GM23338 (cell line): Measurements from ENCODE around the gene LSM2. TPM values are rescaled to one million over a fixed set of nuclear protein-coding genes. Genes with fewer than 3 reads are reported as not detected.

Experiments
- ATAC-seq: fragments of 200-7000 bp; cut with Tn5 transposase; 3 replicates; pipeline ENCODE4 v1.9.1; 2020
- DNase-seq: peaks from one replicate; pipeline ENCODE4 v3.0.0-alpha.2; 2015; ENCODE audit warnings: low spot score
- H2AFZ ChIP-seq: fragments of 200-600 bp; sonication (generic); 2 replicates; pipeline ENCODE4 v1.8.0; 2016; ENCODE audit warnings: antibody characterized with exemption, mild to moderate bottlenecking, moderate library complexity
- H3F3A ChIP-seq: fragments of 200-600 bp; sonication (generic); replicated peaks from 2 replicates; pipeline ENCODE4 v1.8.0; 2017; ENCODE audit warnings: antibody characterized with exemption, mixed run types, low read depth
- H3K27ac ChIP-seq: fragments of 200-600 bp; sonication (generic); 2 replicates; pipeline ENCODE4 v1.6.1; 2016; ENCODE audit warnings: low read depth
- H3K27me3 ChIP-seq: fragments of 200-600 bp; sonication (generic); 2 replicates; pipeline ENCODE4 v1.8.0; 2016; ENCODE audit warnings: mild to moderate bottlenecking, mixed run types, moderate library complexity; ENCODE audit not compliant: insufficient read depth
- H3K36me3 ChIP-seq: fragments of 200-600 bp; sonication (generic); 2 replicates; pipeline ENCODE4 v1.8.0; 2016; ENCODE audit warnings: mild to moderate bottlenecking; ENCODE audit not compliant: insufficient read depth
- H3K4me1 ChIP-seq: fragments of 200-600 bp; sonication (generic); 2 replicates; pipeline ENCODE4 v1.8.0; 2016; ENCODE audit warnings: mild to moderate bottlenecking, moderate library complexity; ENCODE audit not compliant: insufficient read depth
- H3K4me2 ChIP-seq: fragments of 200-600 bp; sonication (generic); 2 replicates; pipeline ENCODE4 v1.7.1; 2017; ENCODE audit warnings: mixed run types
- H3K4me3 ChIP-seq: fragments of 200-600 bp; sonication (generic); 2 replicates; pipeline ENCODE4 v1.6.1; 2016; ENCODE audit warnings: mixed run types
- H3K79me2 ChIP-seq: fragments of 200-600 bp; sonication (generic); replicated peaks from 2 replicates; pipeline ENCODE4 v1.8.0; 2017; ENCODE audit warnings: mild to moderate bottlenecking; ENCODE audit not compliant: insufficient read depth
- H3K9me2 ChIP-seq: fragments of 200-600 bp; sonication (generic); 2 replicates; pipeline ENCODE4 v1.8.0; 2017; ENCODE audit not compliant: insufficient read depth
- H4K20me1 ChIP-seq: fragments of 200-600 bp; sonication (generic); replicated peaks from 2 replicates; pipeline ENCODE4 v1.8.0; 2017; ENCODE audit warnings: mild to moderate bottlenecking; ENCODE audit not compliant: insufficient read depth
- H3K27ac Mint-ChIP-seq: 2 replicates; pipeline ENCODE4 v1.8.0; 2020; ENCODE audit warnings: inconsistent platforms, mild to moderate bottlenecking, moderate library complexity, mixed read lengths
- H3K27me3 Mint-ChIP-seq: 3 replicates; pipeline ENCODE4 v1.8.0; 2022; ENCODE audit warnings: low read depth, mild to moderate bottlenecking, moderate library complexity, mixed read lengths, inconsistent platforms; ENCODE audit not compliant: insufficient read depth, poor library complexity
- H3K36me3 Mint-ChIP-seq: 3 replicates; pipeline ENCODE4 v1.8.0; 2021; ENCODE audit warnings: low read depth, mild to moderate bottlenecking, inconsistent platforms, moderate library complexity, mixed read lengths
- H3K4me1 Mint-ChIP-seq: 3 replicates; pipeline ENCODE4 v1.8.0; 2020; ENCODE audit warnings: mild to moderate bottlenecking, inconsistent platforms, mixed read lengths
- H3K4me3 Mint-ChIP-seq: 3 replicates; pipeline ENCODE4 v1.8.0; 2021; ENCODE audit warnings: moderate library complexity, mild to moderate bottlenecking, inconsistent platforms, mixed read lengths
- H3K9me3 Mint-ChIP-seq: 3 replicates; pipeline ENCODE4 v1.8.0; 2020; ENCODE audit warnings: moderate library complexity, mild to moderate bottlenecking, inconsistent platforms, mixed read lengths
- CTCF ChIP-seq, 2 experiments: fragments of 200-600 bp in 1 of 2; sonication (generic) in 1 of 2; conservative IDR thresholded peaks; 2 replicates each; pipeline versions ENCODE4 v1.5.1 to v1.6.1; 2016 to 2017; ENCODE audit warnings: antibody characterized with exemption in 2 of 2, low read depth in 2 of 2, mild to moderate bottlenecking in 2 of 2, moderate library complexity in 1 of 2
- EZH2 ChIP-seq: fragments of 200-600 bp; sonication (generic); IDR thresholded peaks from one replicate; pipeline ENCODE4 v1.8.0; 2017; ENCODE audit warnings: antibody characterized with exemption, mild to moderate bottlenecking, low read depth; ENCODE audit not compliant: unreplicated experiment
- EZH2phosphoT487 ChIP-seq: fragments of 200-600 bp; sonication (generic); IDR thresholded peaks from one replicate; pipeline ENCODE4 v1.8.1; 2018; ENCODE audit warnings: antibody characterized with exemption; ENCODE audit not compliant: unreplicated experiment
- JUNB ChIP-seq: IDR thresholded peaks from one replicate; pipeline ENCODE4 v1.6.1; 2016; ENCODE audit warnings: antibody characterized with exemption; ENCODE audit not compliant: unreplicated experiment
- NANOG ChIP-seq: IDR thresholded peaks from 2 replicates; pipeline ENCODE4 v1.6.1; 2016; ENCODE audit warnings: antibody characterized with exemption, borderline replicate concordance
- STAT1 ChIP-seq: IDR thresholded peaks from one replicate; pipeline ENCODE4 v1.6.1; 2016; ENCODE audit warnings: antibody characterized with exemption; ENCODE audit not compliant: unreplicated experiment
- ZNF114 ChIP-seq: fragments of 250-450 bp; sonication (Bioruptor Pico); IDR thresholded peaks from 2 replicates; pipeline ENCODE4 v1.5.0; 2020; ENCODE audit warnings: mild to moderate bottlenecking, moderate library complexity
- polyA plus RNA-seq: library from polyadenylated mRNA; unstranded; fragments of >200 nt; fragmentation: Nextera tagmentation; extraction: Ambion mirVana; gene quantifications from 2 replicates; pipeline ENCODE4 v1.2.1, GENCODE V29; 2016
- total RNA-seq: library from RNA; depleted of rRNA; stranded (reverse); fragments of >200 nt; shearing (Covaris generic); gene quantifications from 2 replicates; pipeline ENCODE4 v1.2.3, GENCODE V29; 2014
- TF ChIP-seq, protein P1 (sequence below): IDR thresholded peaks from one replicate; pipeline ENCODE4 v1.6.1; 2018; ENCODE audit warnings: antibody characterized with exemption; ENCODE audit not compliant: unreplicated experiment

The LSM2 gene
- total and polyA plus RNA-seq, 2 experiments from 2014 or later = 106 to 140 TPM

GRCh38 chr6:31779908-31780307, 26.9 kb downstream of the LSM2 start:
- Mint-ChIP-seq H3K4me1 (no peaks in the 10 kb centered on the region), H3K4me3 (no peak overlapping the region), H3K36me3 (peaks cover 43% of the 10 kb centered on the region)

GRCh38 chr6:31778999-31779885, 27.5 kb downstream of the LSM2 start:
- no peak for ATAC-seq
- no peak overlapping the region for H3K27ac ChIP-seq
- H3K4me3 Mint-ChIP-seq = no peak overlapping the region
- no peak for TF ChIP-seq NANOG
- no peak for TF ChIP-seq ZNF114 (CRISPR knock-in tag)
- TF ChIP-seq STAT1 = no peak
- no peak for TF ChIP-seq CTCF (conservative IDR thresholded peaks at IDR 0.05; ENCODE audit: low read depth in 2 of 2)
- no peak for TF ChIP-seq EZH2phosphoT487

More at GRCh38 chr6:31779908-31780307, 26.9 kb downstream of the LSM2 start:
- Histone ChIP-seq H2AFZ (no peak overlapping the region), H3K4me1 (no peaks in the 10 kb centered on the region), H3K9me2 (no peaks in the 10 kb centered on the region), H3K4me2 (no peak overlapping the region), H3K4me3 (no peak overlapping the region), H3K36me3 (no peaks in the 10 kb centered on the region; the same call in 1 of the 2 replicates), H3K79me2 (no peaks in the 10 kb centered on the region), H3F3A (peaks cover 4% of the 10 kb centered on the region; the same call in 1 of the 2 replicates), H4K20me1 (no peaks in the 10 kb centered on the region; the same call in 1 of the 2 replicates), H3K27ac (no peak overlapping the region), H3K27me3 (no peaks in the 10 kb centered on the region)
- Mint-ChIP-seq H3K9me3 (no peaks in the 10 kb centered on the region), H3K27ac (no peak overlapping the region), H3K27me3 (peaks cover 20% of the 10 kb centered on the region)
- DNase-seq (no peak), ATAC-seq (no peak)
- TF ChIP-seq, protein P1, sequence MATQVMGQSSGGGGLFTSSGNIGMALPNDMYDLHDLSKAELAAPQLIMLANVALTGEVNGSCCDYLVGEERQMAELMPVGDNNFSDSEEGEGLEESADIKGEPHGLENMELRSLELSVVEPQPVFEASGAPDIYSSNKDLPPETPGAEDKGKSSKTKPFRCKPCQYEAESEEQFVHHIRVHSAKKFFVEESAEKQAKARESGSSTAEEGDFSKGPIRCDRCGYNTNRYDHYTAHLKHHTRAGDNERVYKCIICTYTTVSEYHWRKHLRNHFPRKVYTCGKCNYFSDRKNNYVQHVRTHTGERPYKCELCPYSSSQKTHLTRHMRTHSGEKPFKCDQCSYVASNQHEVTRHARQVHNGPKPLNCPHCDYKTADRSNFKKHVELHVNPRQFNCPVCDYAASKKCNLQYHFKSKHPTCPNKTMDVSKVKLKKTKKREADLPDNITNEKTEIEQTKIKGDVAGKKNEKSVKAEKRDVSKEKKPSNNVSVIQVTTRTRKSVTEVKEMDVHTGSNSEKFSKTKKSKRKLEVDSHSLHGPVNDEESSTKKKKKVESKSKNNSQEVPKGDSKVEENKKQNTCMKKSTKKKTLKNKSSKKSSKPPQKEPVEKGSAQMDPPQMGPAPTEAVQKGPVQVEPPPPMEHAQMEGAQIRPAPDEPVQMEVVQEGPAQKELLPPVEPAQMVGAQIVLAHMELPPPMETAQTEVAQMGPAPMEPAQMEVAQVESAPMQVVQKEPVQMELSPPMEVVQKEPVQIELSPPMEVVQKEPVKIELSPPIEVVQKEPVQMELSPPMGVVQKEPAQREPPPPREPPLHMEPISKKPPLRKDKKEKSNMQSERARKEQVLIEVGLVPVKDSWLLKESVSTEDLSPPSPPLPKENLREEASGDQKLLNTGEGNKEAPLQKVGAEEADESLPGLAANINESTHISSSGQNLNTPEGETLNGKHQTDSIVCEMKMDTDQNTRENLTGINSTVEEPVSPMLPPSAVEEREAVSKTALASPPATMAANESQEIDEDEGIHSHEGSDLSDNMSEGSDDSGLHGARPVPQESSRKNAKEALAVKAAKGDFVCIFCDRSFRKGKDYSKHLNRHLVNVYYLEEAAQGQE = no peak
- TF ChIP-seq EZH2 (no peak), STAT1 (no peak), JUNB (no peak)

More at GRCh38 chr6:31778999-31779885, 27.5 kb downstream of the LSM2 start:
- Histone ChIP-seq H4K20me1 (no peaks in the 10 kb centered on the region; the same call in 1 of the 2 replicates), H3F3A (peaks cover 4% of the 10 kb centered on the region; the same call in 1 of the 2 replicates), H2AFZ (no peak overlapping the region), H3K4me1 (no peaks in the 10 kb centered on the region), H3K36me3 (no peaks in the 10 kb centered on the region; the same call in 1 of the 2 replicates), H3K27me3 (no peaks in the 10 kb centered on the region), H3K4me3 (no peak overlapping the region), H3K9me2 (no peaks in the 10 kb centered on the region), H3K4me2 (no peak overlapping the region), H3K79me2 (no peaks in the 10 kb centered on the region)
- Mint-ChIP-seq H3K27ac (no peak overlapping the region), H3K9me3 (no peaks in the 10 kb centered on the region), H3K27me3 (peaks cover 21% of the 10 kb centered on the region), H3K4me1 (no peaks in the 10 kb centered on the region), H3K36me3 (peaks cover 37% of the 10 kb centered on the region)
- DNase-seq = no peak
